ENCODE results near the gene CDIPT.
"Not testable (repeated sequence)": the region's sequence is repeated elsewhere in the genome, so short reads cannot be mapped to it uniquely, and the experiment has no call there.

The CDIPT gene

DNA sequence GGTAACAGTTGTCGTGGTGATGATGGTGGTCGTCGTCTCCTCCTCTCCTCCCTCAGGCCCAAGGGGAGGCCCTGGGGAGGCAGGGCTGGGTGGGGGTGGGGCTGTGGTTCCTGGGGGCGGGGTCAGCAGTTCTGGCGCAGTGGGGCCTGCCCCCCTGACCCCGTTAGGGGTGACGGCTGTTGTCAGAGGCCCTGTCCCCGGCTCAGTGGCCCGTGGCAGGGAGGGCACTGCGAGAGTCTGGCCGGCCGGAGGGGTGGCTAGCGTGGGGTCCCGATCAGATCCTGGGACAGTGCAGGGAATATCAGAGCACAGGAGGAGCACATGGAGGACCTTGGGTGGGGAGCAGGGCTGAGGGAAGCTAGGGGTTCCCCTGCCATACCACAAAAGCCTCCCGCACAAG lies 33.8 kb upstream of the CDIPT start:
- no peak for DNase-seq (ENCODE audit: low spot score)

DNA sequence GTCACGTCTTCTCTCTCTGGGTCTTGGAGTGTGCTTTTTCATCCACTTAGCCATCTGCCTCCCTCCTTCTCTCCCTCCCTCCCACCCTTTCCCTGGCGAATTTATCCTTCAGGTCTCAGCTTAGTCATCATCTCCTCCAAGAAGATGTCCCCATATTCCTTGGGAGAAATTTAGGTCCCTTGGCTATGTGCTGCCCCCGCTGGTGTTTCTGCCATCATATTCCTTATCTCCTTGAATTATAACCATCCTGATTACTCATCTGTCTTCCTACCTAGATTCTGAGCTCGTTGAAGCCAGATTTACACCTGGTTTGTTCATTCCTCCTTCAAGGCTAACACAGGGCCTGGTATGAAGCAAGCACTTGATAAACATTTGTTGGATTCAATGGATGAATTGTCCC lies 31.3 kb upstream of the CDIPT start:
- DNase-seq (ENCODE audit: low spot score) = no peak

DNA sequence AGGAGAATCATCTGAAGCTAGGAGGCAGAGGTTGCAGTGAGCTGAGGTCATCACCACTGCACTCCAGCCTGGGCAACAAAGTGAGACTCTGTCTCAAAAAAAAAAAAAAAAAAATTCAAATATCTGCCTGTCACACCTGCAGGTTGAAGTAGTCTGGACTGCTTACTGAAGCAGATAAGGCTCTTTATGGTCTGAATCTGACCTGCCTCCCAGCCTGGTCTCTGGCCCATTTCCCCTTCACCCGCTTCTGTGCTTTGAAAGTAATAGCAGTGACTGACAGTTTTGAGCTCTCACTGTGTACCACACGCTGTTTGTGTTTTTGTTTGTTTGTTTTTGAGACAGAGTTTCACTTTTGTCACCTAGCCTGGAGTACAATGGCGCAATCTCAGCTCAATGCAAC lies 30.5 kb upstream of the CDIPT start:
- DNase-seq (ENCODE audit: low spot score) = no peak

DNA sequence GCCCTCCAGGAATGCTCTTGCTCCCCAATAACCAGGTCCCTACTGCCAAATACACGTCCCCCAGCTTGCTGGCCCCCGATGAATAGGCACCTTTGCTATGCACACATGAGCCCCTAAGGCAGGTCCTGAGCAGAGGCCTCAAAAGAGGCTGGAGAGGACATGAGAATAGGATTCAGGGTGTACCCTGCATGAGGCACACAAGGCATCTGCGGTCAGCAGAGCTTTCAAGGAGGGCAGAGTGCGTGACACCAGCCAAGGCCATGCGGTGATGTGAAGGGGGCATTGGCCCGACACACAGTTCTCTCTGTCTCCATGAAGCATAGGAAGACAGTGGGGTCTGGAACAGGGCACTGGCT lies 29.4 kb upstream of the CDIPT start:
- DNase-seq (ENCODE audit: low spot score) = no peak

DNA sequence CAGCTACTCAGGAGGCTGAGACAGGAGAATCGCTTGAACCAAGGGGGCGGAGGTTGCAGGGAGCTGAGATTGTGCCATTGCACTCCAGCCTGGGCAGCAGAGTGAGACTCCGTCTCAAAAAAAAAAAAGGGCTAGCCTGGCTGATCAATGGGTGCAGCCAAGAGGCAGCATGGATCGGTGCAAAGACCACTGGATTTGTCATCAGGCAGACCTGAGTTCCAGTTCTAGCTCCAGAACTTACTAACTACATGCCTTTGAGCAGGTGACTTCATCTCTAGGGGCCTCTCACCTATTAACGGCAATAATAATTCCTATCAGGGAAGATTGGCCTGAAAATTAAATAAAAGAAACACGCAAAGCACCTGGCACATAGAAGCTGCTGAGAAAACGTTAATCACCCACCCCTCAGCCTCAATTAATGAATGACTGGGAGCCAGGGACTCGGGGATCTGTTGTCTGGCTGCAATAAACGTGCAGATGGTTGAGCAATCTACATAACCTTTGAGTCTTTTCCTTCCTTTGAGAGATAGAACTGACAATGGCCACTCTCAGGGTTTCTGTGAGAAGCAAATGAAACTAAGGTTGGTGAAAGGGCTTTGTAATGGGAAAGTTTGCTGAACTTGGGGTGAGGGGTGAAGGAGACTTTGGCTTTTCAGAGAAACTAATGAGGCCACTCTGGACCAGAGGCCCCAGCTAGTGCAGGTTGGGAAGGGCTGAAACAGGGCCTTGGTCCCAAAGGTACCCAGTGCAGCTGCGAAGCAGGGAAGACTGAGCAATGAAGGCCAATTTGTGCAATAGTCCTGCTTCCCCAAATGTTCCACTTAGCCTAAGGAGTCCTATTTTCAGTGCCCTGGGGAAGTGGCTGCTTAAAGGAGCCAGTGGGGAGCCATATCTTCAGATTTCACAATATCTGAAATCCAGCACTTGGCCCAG lies 28.8 kb upstream of the CDIPT start:
- no peak for DNase-seq (ENCODE audit: low spot score)

DNA sequence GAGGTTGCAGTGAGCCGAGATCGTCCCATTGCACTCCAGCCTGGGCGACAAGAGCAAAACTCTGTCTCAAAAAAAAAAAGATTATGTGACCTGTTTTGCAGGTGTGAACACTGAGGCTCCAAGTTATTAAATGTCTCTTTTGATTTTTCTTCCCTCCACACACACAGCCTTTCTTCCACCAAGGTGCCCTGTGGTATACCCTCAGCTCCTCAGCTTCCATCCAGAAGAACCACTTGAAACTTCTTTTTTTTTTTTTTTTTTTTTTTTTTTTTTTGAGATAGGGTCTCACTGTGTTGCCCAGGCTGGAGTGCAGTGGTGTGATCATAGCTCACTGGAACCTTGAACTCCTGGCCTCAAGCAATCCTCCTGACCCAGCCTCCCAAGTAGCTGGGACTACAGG lies 26.3 kb upstream of the CDIPT start:
- not testable (repeated sequence) for DNase-seq (ENCODE audit: low spot score)

DNA sequence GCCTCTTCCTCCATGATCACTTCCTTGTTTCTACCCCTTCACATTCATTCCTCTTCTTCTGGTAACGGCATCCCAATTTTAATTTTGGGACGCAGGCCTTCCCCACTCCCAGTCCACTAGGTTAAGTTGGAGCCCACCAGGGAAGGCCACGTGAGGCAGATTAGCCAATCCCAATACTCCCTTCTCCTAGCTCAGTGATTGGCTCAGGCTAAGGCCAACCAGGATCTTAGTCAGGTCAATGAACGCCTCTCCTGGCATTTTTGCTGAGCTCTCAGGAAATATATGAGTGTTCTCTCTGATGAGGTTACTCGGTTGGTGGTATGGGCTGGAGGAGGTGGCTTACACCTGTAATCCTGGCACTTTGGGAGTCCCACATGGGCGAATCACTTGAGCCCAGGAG lies 21.0 kb upstream of the CDIPT start:
- no peak for DNase-seq (ENCODE audit: low spot score)

DNA sequence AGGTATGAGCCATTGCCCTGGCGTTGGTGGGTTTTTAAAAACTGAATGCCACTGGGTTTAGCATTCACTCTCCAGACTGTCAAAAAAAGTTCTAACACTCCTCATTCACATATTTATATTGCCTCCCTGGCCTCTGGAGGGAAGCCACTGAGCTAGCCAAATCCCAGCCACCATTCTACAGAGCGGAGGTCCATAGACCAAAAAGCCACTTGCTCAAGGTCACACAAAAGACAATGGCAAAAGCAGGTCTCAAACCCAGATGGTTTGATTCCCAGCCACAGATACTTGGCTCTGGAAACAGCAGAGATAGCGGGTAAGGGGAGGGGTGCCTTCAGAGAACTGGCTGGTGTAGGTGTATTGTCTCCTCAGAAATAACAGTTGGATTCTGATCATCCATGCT lies 18.0 kb upstream of the CDIPT start:
- no peak for DNase-seq (ENCODE audit: low spot score)

DNA sequence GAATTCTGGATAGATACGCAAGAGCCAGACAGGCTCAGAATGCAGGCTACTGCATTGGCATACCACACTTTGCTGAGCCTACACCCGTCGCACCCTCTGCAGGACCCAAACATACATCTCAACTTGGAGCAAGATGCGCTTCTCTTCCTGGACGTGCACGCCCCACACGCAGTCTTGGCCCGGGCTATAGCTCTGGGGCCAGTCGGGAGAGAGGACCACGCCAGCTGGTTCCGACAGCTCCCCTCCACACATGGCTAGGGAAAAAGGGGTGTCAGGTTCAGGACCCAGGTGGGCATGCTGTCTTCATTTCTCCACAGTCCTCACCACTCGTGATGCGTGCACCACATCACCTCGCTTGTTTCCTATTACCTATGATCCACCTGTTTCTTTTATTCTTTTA lies 15.1 kb upstream of the CDIPT start:
- DNase-seq (ENCODE audit: low spot score) = no peak

DNA sequence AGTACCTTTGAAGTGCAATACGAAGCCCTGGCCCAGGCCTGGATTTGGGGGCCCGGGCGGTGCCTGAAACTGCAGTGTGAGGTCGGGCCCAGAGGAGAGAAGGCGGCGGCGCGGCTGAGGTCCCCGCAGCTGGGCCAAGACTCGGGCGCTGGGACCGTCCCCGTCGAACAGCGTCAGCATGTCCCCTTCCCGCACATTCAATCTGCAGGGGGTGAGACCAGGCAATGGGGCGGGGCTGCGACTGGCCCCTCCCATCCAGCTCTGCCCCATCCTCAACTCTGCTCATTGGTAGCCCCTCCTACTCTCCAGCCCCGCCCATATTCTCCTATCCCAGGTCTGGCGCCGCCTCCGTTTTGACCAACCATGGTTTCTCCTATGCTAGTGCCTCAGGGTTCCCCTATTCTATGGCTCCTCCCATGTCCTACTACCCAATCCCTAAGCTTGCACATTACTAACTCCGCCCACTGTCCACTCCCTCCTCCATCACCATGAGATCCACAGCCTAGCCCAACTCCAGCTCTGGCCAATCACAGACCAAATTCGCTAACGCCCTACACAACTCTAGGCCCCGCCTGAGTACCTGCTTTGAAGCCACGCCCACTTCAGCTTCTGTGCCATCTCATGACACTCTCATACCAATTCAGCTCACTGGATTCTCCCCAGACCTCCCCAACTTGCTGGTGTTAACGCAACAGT lies 14.4 kb upstream of the CDIPT start:
- DNase-seq (ENCODE audit: low spot score) = no peak

DNA sequence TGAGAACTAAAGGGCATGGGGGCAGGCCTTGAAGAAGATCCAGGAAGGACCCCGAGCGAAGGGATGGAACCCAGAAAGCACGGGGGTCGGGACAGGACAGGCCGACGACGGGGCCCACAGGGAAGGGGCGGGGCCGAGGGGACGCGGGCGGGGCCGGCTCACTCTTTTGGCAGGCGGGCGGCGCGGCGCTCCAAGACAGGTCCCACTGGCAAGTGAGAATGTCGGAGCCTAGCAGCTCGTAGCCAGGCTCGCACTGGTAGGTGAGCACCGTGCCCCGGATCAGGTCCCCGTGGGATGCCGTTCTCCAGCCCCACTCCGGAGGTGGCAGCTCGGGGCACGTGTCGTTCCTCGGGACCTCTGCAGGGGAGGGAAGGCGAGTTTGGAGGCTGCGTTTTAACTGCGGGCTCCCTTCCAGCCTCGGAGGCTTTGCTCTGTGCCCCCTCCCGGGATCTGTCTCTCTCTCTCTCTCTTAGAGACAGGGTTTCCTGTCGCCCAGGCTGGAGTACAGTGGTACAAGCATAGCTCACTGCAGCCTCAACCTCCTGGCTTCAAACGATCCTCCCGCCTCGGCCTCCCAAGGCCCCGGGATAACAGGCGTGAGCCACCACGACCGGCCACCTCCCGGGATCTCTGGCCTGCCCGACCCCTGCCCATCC lies 13.7 kb upstream of the CDIPT start:
- no peak for DNase-seq (ENCODE audit: low spot score)

DNA sequence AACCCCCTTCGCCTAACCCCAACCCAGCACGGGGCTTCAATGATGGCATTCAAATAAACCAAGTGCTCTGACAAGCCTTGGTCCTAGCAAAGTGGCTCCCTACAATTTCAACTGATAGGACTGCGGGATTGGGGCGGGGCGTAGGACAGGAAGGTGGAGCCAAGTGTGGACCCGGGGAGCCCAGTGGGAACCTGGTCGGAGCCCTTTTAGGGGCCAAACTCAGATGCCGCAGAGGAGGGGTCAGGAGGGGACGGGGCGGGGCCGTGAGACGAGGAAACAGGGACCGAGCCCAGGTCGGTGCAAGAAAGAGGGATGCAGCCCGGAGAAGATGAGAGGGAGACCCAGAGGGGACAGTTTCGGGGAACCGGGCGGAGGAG lies 13.2 kb upstream of the CDIPT start:
- DNase-seq (ENCODE audit: low spot score) = no peak

DNA sequence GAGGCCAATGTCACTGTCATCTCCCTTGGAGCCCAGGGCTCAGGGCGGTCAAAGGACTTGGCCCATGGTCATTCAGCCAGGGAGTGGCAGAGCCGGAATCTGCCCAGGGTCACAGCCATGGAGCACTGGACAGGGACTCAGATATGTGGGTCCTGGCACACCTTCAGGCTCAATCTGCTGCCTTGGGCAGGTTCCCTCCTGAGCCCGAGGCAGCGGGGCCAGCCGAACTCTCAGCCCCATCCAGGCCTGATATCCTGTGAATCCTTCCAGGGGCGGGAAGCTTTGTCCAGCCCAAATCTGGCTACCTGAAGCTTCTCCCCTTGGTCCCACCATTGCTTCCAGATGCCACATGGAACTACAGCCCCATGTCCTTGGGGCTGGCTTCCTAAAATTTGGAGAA lies 12.2 kb upstream of the CDIPT start:
- no peak for DNase-seq (ENCODE audit: low spot score)

DNA sequence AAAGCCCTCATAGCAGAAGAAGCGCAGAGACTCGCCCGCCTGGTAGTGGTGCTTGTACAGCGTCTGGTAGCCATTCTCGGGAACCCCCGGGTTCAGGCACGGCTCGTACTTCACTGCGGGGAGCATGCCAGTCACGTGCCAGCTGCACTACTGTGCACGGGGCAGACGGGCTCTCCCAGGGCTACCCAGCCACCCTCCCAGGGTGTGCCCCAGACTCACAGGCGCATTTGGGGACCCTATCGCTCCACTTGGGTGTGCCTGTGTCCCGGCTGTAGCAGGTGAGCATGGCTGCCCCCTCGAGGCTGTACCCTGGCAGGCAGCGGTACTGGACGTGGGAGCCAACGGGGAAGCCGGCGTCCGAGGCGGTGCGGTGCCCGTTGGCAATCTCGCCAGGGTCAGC lies 10.3 kb upstream of the CDIPT start:
- no peak for DNase-seq (ENCODE audit: low spot score)

DNA sequence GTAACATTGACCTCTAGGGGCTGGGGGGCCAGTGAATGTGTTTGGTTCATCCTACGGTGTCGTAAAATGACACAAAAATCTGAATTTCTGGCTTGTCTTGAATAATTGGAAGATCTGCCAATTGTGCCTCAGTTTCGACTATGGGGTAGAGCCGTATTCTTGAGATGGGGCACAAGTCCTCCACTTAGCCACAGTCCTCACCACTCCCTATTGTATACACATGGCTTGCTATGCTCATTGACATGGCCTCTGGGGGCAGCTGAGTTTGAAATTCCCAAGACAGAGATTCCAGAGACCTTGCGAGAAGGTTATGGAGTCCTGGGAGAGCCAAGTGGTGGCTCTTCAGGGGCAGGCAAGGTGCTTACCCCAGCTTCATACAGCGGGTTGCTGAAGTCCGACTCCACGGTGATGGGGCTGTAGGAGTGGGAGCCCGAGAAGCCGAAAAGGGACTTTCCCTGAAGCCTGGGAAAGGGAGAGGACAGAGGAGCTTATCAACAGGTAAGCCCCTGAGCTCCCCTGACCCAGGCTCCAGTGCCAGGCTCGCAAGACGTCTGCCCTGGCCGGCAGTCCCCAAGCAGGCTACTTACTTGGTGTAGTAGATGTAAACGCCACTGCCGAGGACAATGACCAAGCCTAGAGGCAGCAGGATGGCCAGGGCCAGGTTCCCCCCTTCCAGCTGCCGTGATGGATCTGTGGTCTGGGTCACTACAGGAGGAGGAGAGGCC lies 9.0 kb upstream of the CDIPT start:
- no peak for DNase-seq (ENCODE audit: low spot score)

DNA sequence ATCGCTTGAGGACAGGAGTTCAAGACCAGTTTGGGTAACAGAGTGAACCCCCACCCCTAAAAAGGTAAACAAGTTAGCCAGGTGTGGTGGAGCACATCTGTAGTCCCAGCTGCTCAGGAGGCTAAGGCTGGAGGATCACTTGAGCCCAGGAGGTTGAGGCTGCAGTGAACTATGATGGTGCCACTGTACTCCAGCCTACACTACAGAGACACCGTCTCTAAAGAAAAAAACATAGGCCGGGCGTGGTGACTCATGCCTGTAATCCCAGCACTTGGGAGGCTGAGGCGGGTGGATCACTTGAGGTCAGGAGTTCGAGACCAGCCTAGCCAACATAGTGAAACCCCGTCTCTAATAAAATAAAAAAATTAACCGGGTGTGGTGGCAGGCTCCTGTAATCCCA lies 6.0 kb upstream of the CDIPT start:
- DNase-seq (ENCODE audit: low spot score) = not testable (repeated sequence)

DNA sequence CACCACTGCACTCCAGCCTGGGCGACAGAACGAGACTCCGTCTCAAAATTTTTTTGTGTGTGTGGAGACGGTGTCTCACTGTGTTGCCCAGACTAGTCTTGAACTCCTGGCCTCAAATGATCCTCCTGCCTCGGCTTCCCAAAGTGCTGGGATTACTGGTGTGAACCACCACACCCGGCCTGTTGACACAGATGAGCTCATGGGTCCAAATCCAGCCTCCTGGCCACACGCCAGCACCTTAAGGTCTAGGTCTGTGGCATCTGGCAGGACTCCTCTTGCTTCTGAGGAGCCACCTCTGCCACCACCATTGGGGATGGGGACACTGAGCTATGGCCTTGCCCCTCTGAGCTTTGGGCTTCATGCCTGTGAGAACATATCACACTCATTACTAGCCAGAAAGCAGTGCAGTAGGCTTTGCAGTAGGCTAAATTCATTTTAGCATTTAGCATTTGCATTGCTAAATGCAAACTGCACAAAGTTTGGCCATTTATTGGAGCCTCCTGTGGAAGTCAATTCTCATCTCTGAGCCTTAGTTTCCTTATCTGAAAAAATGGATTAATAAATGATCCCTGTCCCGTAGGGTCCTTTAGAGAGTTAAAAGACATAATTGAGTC lies 5.5 kb upstream of the CDIPT start:
- no peak for DNase-seq (ENCODE audit: low spot score)

DNA sequence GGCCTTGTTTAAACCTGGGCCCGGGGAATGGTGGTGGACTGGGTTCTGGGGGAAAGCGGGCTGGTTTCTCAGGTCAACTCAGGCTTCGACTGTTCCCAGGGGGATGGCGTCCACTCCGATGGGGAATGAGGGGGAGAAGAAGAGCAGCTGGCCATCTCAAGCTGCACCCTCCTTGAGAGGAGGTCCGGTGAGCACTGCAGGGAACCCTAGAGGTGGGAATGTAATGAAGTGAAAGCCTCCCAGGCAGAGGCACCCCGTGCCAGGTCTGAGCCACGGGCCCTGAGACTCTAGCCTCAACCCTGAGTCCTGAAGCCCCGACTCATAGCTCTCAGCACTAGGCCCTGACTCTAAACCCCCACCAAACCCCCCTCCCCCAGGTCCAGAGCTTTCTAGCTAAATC lies 1.2 kb upstream of the CDIPT start:
- DNase-seq (ENCODE audit: low spot score) = no peak

DNA sequence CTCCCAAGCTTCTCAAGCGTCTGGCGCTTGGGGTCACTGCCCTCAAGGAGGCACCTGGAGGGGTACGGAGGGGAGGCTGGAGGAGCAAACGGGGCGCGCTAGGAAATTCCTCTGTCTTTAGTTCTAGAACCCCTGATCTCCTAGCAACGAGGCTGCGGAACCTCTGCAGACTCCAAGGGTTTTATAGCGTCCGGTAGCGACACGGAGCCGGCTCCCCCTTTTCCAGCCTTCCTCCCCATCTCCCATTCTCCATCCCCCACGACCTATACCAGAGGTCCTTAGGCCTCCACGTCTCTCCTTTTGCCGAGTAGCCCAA lies 601 bp upstream of the CDIPT start:
- DNase-seq (ENCODE audit: low spot score) = no peak

DNA sequence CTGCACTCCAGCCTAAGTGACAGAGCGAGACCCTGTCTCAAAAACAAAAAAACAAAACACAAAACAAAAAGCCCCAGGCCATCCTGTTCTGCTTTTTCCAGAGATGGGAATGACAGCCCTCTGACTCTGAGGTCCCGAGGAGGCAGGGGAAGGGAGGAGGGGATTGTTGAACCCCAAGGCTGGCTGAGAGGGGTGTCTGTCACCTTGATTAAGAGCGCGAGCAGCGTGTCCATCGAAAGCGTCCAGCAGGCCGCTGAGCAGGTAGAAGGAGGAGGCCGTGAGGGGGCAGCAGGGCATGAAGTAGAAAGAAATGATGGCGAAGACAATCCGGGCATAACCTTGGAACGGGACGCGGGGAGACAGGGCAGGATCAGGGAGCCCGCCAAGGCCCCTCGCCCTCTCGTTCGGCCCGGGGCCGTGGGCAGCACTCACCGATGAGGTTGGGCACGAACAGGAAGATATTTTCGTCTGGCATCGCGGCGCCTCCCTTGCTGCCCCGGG lies 593 bp downstream of the CDIPT start:
- no peak for DNase-seq (ENCODE audit: low spot score)

DNA sequence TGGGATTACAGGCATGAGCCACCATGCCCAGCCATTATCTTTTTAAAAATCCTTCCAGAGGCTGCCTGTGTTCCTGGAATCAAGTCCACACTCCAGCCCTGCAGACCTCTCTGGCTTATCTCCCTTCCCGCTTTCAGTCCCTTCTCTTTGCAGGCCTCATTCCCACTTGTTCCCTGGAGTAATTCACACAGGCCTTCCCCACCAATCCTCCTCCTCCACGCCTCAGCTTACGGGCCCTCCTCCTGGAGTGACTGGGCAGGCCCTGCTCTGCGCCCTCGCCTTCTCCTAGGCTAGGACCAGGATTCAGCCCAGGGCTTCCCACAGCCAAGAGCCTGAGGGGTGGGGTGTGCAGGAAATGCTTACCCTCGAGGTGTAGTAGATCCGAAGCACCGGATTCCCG lies 2.8 kb downstream of the CDIPT start:
- no peak for DNase-seq (ENCODE audit: low spot score)

DNA sequence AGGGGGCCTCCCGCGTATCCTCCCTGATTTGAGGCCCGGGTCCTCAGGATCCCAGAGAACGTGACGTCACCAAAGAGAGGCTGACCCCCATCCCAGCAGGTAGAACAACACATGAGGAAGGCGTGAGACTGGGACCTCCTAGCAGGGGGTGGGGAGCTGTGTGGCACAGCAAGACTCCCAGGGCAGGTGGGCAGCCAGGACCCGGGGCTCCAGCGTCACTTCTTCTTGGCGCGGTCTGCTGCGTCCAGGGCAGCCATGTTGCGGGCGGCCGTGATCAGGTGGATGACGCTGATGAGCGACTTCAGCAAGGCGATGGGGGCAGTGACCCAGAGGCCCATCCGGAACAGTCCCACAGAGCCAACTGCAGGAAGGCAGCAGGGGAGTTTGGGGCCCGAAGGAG lies 4.1 kb downstream of the CDIPT start:
- DNase-seq (ENCODE audit: low spot score) = no peak

Data from putamen (tissue), 1 donor.